Left lung (tissue), 10 donors: ENCODE measurements around the gene RNF13. TPM values are rescaled to one million over a fixed set of nuclear protein-coding genes. Genes with fewer than 3 reads are reported as not detected.

ENCODE experiments used
- ATAC-seq: fragments of 200-7000 bp; cut with Tn5 transposase; one replicate; pipeline ENCODE4 v1.9.1; 2020; ENCODE audit warnings: moderate library complexity
- DNase-seq, 4 donors: peaks; one replicate each; pipeline ENCODE4 v3.0.0-alpha.2; 2013 to 2020
- H3K27ac ChIP-seq, 2 donors: fragments of 200-600 bp; sonication (generic) in 1 of 2; one replicate each; pipeline versions ENCODE4 v1.5.0 to v1.8.0; 2020 to 2021
- H3K27me3 ChIP-seq, 2 donors: fragments of 200-600 bp; sonication (generic) in 1 of 2; one replicate each; pipeline versions ENCODE4 v1.5.0 to v1.8.0; 2020 to 2021
- H3K36me3 ChIP-seq, 2 donors: fragments of 200-600 bp; sonication (generic) in 1 of 2; one replicate each; pipeline versions ENCODE4 v1.5.0 to v1.8.0; 2020 to 2021
- H3K4me1 ChIP-seq, 2 donors: fragments of 200-600 bp; one replicate each; pipeline ENCODE4 v1.8.0; 2021
- H3K4me3 ChIP-seq, 2 donors: fragments of 200-600 bp; sonication (generic) in 1 of 2; one replicate each; pipeline versions ENCODE4 v1.5.0 to v1.8.0; 2020 to 2021; ENCODE audit warnings: mild to moderate bottlenecking in 1 of 2
- H3K9me3 ChIP-seq, 2 donors: fragments of 200-600 bp; sonication (generic) in 1 of 2; one replicate each; pipeline versions ENCODE4 v1.5.0 to v1.8.0; 2020 to 2021
- CTCF ChIP-seq, 2 donors: fragments of 200-600 bp; sonication (generic) in 1 of 2; IDR thresholded peaks; one replicate each; pipeline versions ENCODE4 v1.5.0 to v1.8.0; 2021; ENCODE audit warnings: antibody characterized with exemption in 2 of 2
- intact Hi-C, 2 donors: fragments of 100-400 bp; cut with DNase I; formaldehyde crosslinking; loops; one replicate each; pipeline versions ENCODE4 v1.11.2 to v1.14.2; 2022
- polyA plus RNA-seq, 6 donors: library from polyadenylated mRNA; unstranded; fragments of 120-200 nt; gene quantifications; one replicate each; pipeline ENCODE4 v1.2.1, GENCODE V29; 2013; ENCODE audit not compliant: insufficient read length in 6 of 6
- total RNA-seq, 2 donors: library from RNA; stranded (reverse); fragmentation: NEBNext Ultra II Directional; extraction: Animal tissue kit (Norgen Biotek cat#: 25700); gene quantifications; one replicate each; pipeline ENCODE4 v1.2.1, GENCODE V29; 2021
- donor health status: DM: no; HTN: yes; CAD: no.
- donor health status: DM: no; HTN: no; CAD: no.

RNF13 gene
- total and polyA plus RNA-seq, 8 donors: 64.9 to 126 (median 73.6) TPM

GRCh38 chr3:149844091-149844490, 31.1 kb downstream of the RNF13 start:
- H3K4me1 ChIP-seq: peaks cover 0 to 31% of the 10 kb centered on the region in 2 donors
- intact Hi-C loops: no loop called here
- no peaks in the 10 kb centered on the region for H3K27me3 ChIP-seq
- DNase-seq: no peak
- TF ChIP-seq CTCF (IDR thresholded peaks at IDR 0.05): no peak
- ATAC-seq: no peak
- H3K4me3 ChIP-seq: no peak overlapping the region
- peaks cover 0 to 2% of the 10 kb centered on the region in 2 donors for H3K9me3 ChIP-seq
- H3K36me3 ChIP-seq: peaks cover 0 to 18% of the 10 kb centered on the region in 2 donors
- no peak overlapping the region for H3K27ac ChIP-seq

- Histone ChIP-seq H3K4me1 (peaks cover 0 to 44% of the 10 kb centered on the region in 2 donors), H3K9me3 (no peaks in the 10 kb centered on the region), H3K36me3 (peaks cover 0 to 18% of the 10 kb centered on the region in 2 donors), H3K27me3 (no peaks in the 10 kb centered on the region), H3K4me3 (no peak overlapping the region), H3K27ac (no peak overlapping the region)
- DNase-seq: no peak
- intact Hi-C loops: no loop called here
- no peak for ATAC-seq
- TF ChIP-seq CTCF (IDR thresholded peaks at IDR 0.05): no peak
These were observed 32.7 kb downstream of the RNF13 start for GRCh38 chr3:149845570-149846244.

GRCh38 chr3:149848238-149848637, 35.2 kb downstream of the RNF13 start:
- DNase-seq: no peak
- intact Hi-C loops: no loop called here
- ATAC-seq: peak; percentile 22

DNA sequence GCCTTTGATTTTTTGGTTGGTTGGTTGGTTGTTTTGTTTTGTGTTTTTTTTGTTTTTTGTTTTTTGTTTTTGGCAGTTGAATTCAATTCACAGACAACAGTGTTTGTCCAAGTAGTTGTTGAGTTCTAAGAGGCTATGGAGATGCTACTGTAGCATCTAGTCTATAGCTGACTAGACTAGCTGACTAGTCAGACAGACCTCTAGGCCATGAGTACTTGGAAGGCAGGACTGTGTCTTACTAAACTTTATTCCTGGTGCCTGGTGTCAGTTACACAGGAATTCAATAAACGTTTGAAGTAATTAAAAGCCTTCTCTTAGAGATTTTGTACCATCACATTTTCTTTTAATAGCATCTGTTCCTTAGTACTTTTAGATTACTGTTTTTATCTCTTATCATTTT, 35.7 kb downstream of the RNF13 start:
- TF ChIP-seq CTCF (IDR thresholded peaks at IDR 0.05): no peak
- DNase-seq (no peak), ATAC-seq (no peak)
- Histone ChIP-seq H3K4me3 (no peak overlapping the region), H3K9me3 (no peaks in the 10 kb centered on the region), H3K27ac (peak overlapping the region in 1 of 2 donors; percentile 63), H3K27me3 (no peaks in the 10 kb centered on the region), H3K36me3 (peaks cover 0 to 20% of the 10 kb centered on the region in 2 donors), H3K4me1 (peaks cover 0 to 39% of the 10 kb centered on the region in 2 donors)
- intact Hi-C loops: no loop called here

More at GRCh38 chr3:149848238-149848637, 35.2 kb downstream of the RNF13 start:
- Histone ChIP-seq H3K27me3 (no peaks in the 10 kb centered on the region), H3K27ac (peak overlapping the region in 1 of 2 donors; percentile 63), H3K4me1 (peaks cover 0 to 39% of the 10 kb centered on the region in 2 donors), H3K36me3 (peaks cover 0 to 18% of the 10 kb centered on the region in 2 donors), H3K4me3 (no peak overlapping the region), H3K9me3 (no peaks in the 10 kb centered on the region)
- no peak for TF ChIP-seq CTCF (IDR thresholded peaks at IDR 0.05)

- Histone ChIP-seq H3K4me1 (peaks cover 0 to 30% of the 10 kb centered on the region in 2 donors), H3K36me3 (peaks cover 0 to 32% of the 10 kb centered on the region in 2 donors), H3K4me3 (no peak overlapping the region), H3K27ac (no peak overlapping the region), H3K27me3 (no peaks in the 10 kb centered on the region), H3K9me3 (no peaks in the 10 kb centered on the region)
- TF ChIP-seq CTCF (IDR thresholded peaks at IDR 0.05): no peak
- intact Hi-C loops: no loop called here
- ATAC-seq (peak; percentile 72), DNase-seq (no peak)
These were observed 38.0 kb downstream of the RNF13 start for GRCh38 chr3:149850787-149851584.
